ENCODE data around the gene CRKL.
"Not testable (repeated sequence)": the region's sequence is repeated elsewhere in the genome, so short reads cannot be mapped to it uniquely, and the experiment has no call there.

CRKL gene

GRCh38 chr22:20887375-20887774 is 29.8 kb upstream of the CRKL start:
- peaks cover 0 to 12% (median 10%) of the 10 kb centered on the region in 4 experiments for H3K4me1 ChIP-seq (ENCODE audit: control extremely low read depth in 1 of 4, control insufficient read depth in 4 of 4, insufficient read depth in 4 of 4, low read length in 3 of 4)
- no peak overlapping the region for H3K27ac ChIP-seq (ENCODE audit: insufficient read depth in 1 of 2, low read depth in 1 of 2, low read length in 2 of 2, poor library complexity in 1 of 2, severe bottlenecking in 2 of 2)
- H3K36me3 ChIP-seq (ENCODE audit: control insufficient read depth in 4 of 4, insufficient read depth in 4 of 4, low read length in 3 of 4) = peaks cover 15 to 54% (median 42%) of the 10 kb centered on the region in 4 experiments
- no peaks in the 10 kb centered on the region for H3K9me3 ChIP-seq (ENCODE audit: control extremely low read depth in 1 of 5, control insufficient read depth in 4 of 5, insufficient read depth in 2 of 5, low read depth in 1 of 5, low read length in 4 of 5)
- ChIA-PET CTCF (interaction anchor here (1.0 kb wide), 1 partner anchor 13 kb away, joined by 4 read pairs; no protein-coding TSS in a partner anchor), POLR2A (no interaction called here)
- no peak overlapping the region for H3K4me3 ChIP-seq (ENCODE audit: control insufficient read depth in 1 of 7, extremely low read depth in 1 of 7, insufficient read depth in 4 of 7, low read depth in 2 of 7, low read length in 6 of 7)
- WGBS (ENCODE audit: insufficient coverage) = 90% methylated on average over 2 of the region's 5 CpGs
- no peak for DNase-seq
- no peaks in the 10 kb centered on the region for H3K27me3 ChIP-seq (replicated peaks in 2 of 5; ENCODE audit: control insufficient read depth in 4 of 5, insufficient read depth in 5 of 5, low read length in 4 of 5)

GRCh38 chr22:20889025-20889704 is 28.0 kb upstream of the CRKL start:
- WGBS (ENCODE audit: insufficient coverage) = 100% methylated on average over 4 of the region's 6 CpGs
- CTCF ChIA-PET = interaction anchor here (1.0 kb wide), 2 partner anchors 21 to 70 kb away, joined by 3 to 4 read pairs; no protein-coding TSS in a partner anchor

GRCh38 chr22:20889904-20890540 is 27.2 kb upstream of the CRKL start:
- WGBS (ENCODE audit: insufficient coverage) = 95% methylated on average over 6 of the region's 13 CpGs
- Histone ChIP-seq H3K9me3 (ENCODE audit: control extremely low read depth in 1 of 5, control insufficient read depth in 4 of 5, insufficient read depth in 2 of 5, low read depth in 1 of 5, low read length in 4 of 5) (no peaks in the 10 kb centered on the region), H3K27me3 (replicated peaks in 2 of 5; ENCODE audit: control insufficient read depth in 4 of 5, insufficient read depth in 5 of 5, low read length in 4 of 5) (no peaks in the 10 kb centered on the region), H3K27ac (ENCODE audit: insufficient read depth in 1 of 2, low read depth in 1 of 2, low read length in 2 of 2, poor library complexity in 1 of 2, severe bottlenecking in 2 of 2) (no peak overlapping the region), H3K4me1 (ENCODE audit: control extremely low read depth in 1 of 4, control insufficient read depth in 4 of 4, insufficient read depth in 4 of 4, low read length in 3 of 4) (peaks cover 0 to 12% (median 10%) of the 10 kb centered on the region in 4 experiments), H3K4me3 (ENCODE audit: control insufficient read depth in 1 of 7, extremely low read depth in 1 of 7, insufficient read depth in 4 of 7, low read depth in 2 of 7, low read length in 6 of 7) (no peak overlapping the region), H3K36me3 (ENCODE audit: control insufficient read depth in 4 of 4, insufficient read depth in 4 of 4, low read length in 3 of 4) (peaks cover 9 to 36% (median 25%) of the 10 kb centered on the region in 4 experiments)
- CTCF ChIA-PET = interaction anchor here (1.0 kb wide), 1 partner anchor 69 kb away, joined by 3 read pairs; no protein-coding TSS in a partner anchor
- POLR2A ChIA-PET = no interaction called here
- DNase-seq = no peak

More at GRCh38 chr22:20889025-20889704, 28.0 kb upstream of the CRKL start:
- no peak for DNase-seq
- POLR2A ChIA-PET = no interaction called here
- no peaks in the 10 kb centered on the region for H3K9me3 ChIP-seq (ENCODE audit: control extremely low read depth in 1 of 5, control insufficient read depth in 4 of 5, insufficient read depth in 2 of 5, low read depth in 1 of 5, low read length in 4 of 5)
- H3K36me3 ChIP-seq (ENCODE audit: control insufficient read depth in 4 of 4, insufficient read depth in 4 of 4, low read length in 3 of 4) = peaks cover 9 to 41% (median 30%) of the 10 kb centered on the region in 4 experiments
- no peak overlapping the region for H3K4me3 ChIP-seq (ENCODE audit: control insufficient read depth in 1 of 7, extremely low read depth in 1 of 7, insufficient read depth in 4 of 7, low read depth in 2 of 7, low read length in 6 of 7)
- H3K4me1 ChIP-seq (ENCODE audit: control extremely low read depth in 1 of 4, control insufficient read depth in 4 of 4, insufficient read depth in 4 of 4, low read length in 3 of 4) = peaks cover 0 to 12% (median 10%) of the 10 kb centered on the region in 4 experiments
- no peaks in the 10 kb centered on the region for H3K27me3 ChIP-seq (replicated peaks in 2 of 5; ENCODE audit: control insufficient read depth in 4 of 5, insufficient read depth in 5 of 5, low read length in 4 of 5)
- no peak overlapping the region for H3K27ac ChIP-seq (ENCODE audit: insufficient read depth in 1 of 2, low read depth in 1 of 2, low read length in 2 of 2, poor library complexity in 1 of 2, severe bottlenecking in 2 of 2)

- 97% methylated on average over 3 of the region's 6 CpGs for WGBS (ENCODE audit: insufficient coverage)
- Histone ChIP-seq H3K4me1 (ENCODE audit: control extremely low read depth in 1 of 4, control insufficient read depth in 4 of 4, insufficient read depth in 4 of 4, low read length in 3 of 4) (peaks cover 0 to 3% (median 1%) of the 10 kb centered on the region in 4 experiments), H3K27ac (ENCODE audit: insufficient read depth in 1 of 2, low read depth in 1 of 2, low read length in 2 of 2, poor library complexity in 1 of 2, severe bottlenecking in 2 of 2) (no peak overlapping the region), H3K9me3 (ENCODE audit: control extremely low read depth in 1 of 5, control insufficient read depth in 4 of 5, insufficient read depth in 2 of 5, low read depth in 1 of 5, low read length in 4 of 5) (no peaks in the 10 kb centered on the region), H3K27me3 (replicated peaks in 2 of 5; ENCODE audit: control insufficient read depth in 4 of 5, insufficient read depth in 5 of 5, low read length in 4 of 5) (no peaks in the 10 kb centered on the region), H3K36me3 (ENCODE audit: control insufficient read depth in 4 of 4, insufficient read depth in 4 of 4, low read length in 3 of 4) (peaks cover 9 to 30% (median 23%) of the 10 kb centered on the region in 4 experiments), H3K4me3 (ENCODE audit: control insufficient read depth in 1 of 7, extremely low read depth in 1 of 7, insufficient read depth in 4 of 7, low read depth in 2 of 7, low read length in 6 of 7) (no peak overlapping the region)
- DNase-seq = no peak
- ChIA-PET POLR2A (no interaction called here), CTCF (interaction anchor here (0.9 to 1.4 kb wide), 3 partner anchors 13 to 72 kb away, joined by 3 to 5 read pairs (median 4); partner anchors contain the start of gene CRKL)
These were observed 26.2 kb upstream of the CRKL start for GRCh38 chr22:20890975-20891374.

- CTCF ChIA-PET = interaction anchor here (0.7 to 2.8 kb wide), 3 partner anchors 10 to 142 kb away, joined by 4 to 10 read pairs (median 4); no protein-coding TSS in a partner anchor
- H3K4me1 ChIP-seq (ENCODE audit: control extremely low read depth in 1 of 4, control insufficient read depth in 4 of 4, insufficient read depth in 4 of 4, low read length in 3 of 4); H3K27me3 ChIP-seq (replicated peaks in 2 of 5; ENCODE audit: control insufficient read depth in 4 of 5, insufficient read depth in 5 of 5, low read length in 4 of 5); DNase-seq; H3K9me3 ChIP-seq (ENCODE audit: control extremely low read depth in 1 of 5, control insufficient read depth in 4 of 5, insufficient read depth in 2 of 5, low read depth in 1 of 5, low read length in 4 of 5); H3K4me3 ChIP-seq (ENCODE audit: control insufficient read depth in 1 of 7, extremely low read depth in 1 of 7, insufficient read depth in 4 of 7, low read depth in 2 of 7, low read length in 6 of 7); H3K36me3 ChIP-seq (ENCODE audit: control insufficient read depth in 4 of 4, insufficient read depth in 4 of 4, low read length in 3 of 4); H3K27ac ChIP-seq (ENCODE audit: insufficient read depth in 1 of 2, low read depth in 1 of 2, low read length in 2 of 2, poor library complexity in 1 of 2, severe bottlenecking in 2 of 2); POLR2A ChIA-PET: not testable (repeated sequence)
- WGBS (ENCODE audit: insufficient coverage) = 100% methylated on average over 2 of the region's 7 CpGs
These were observed 19.5 kb upstream of the CRKL start for GRCh38 chr22:20897737-20898136.

GRCh38 chr22:20899827-20900423 is 17.3 kb upstream of the CRKL start:
- ChIA-PET CTCF (interaction anchor here (2.8 kb wide), 1 partner anchor 14 kb away, joined by 10 read pairs; no protein-coding TSS in a partner anchor), POLR2A (no interaction called here)
- WGBS (ENCODE audit: insufficient coverage) = 55% methylated on average over 4 of the region's 7 CpGs

More at GRCh38 chr22:20899827-20900423, 17.3 kb upstream of the CRKL start:
- Histone ChIP-seq H3K27ac (ENCODE audit: insufficient read depth in 1 of 2, low read depth in 1 of 2, low read length in 2 of 2, poor library complexity in 1 of 2, severe bottlenecking in 2 of 2) (no peak overlapping the region), H3K36me3 (ENCODE audit: control insufficient read depth in 4 of 4, insufficient read depth in 4 of 4, low read length in 3 of 4) (no peaks in the 10 kb centered on the region), H3K4me3 (ENCODE audit: control insufficient read depth in 1 of 7, extremely low read depth in 1 of 7, insufficient read depth in 4 of 7, low read depth in 2 of 7, low read length in 6 of 7) (no peak overlapping the region), H3K27me3 (replicated peaks in 2 of 5; ENCODE audit: control insufficient read depth in 4 of 5, insufficient read depth in 5 of 5, low read length in 4 of 5) (no peaks in the 10 kb centered on the region), H3K4me1 (ENCODE audit: control extremely low read depth in 1 of 4, control insufficient read depth in 4 of 4, insufficient read depth in 4 of 4, low read length in 3 of 4) (peaks cover 0 to 8% (median 0%) of the 10 kb centered on the region in 4 experiments), H3K9me3 (ENCODE audit: control extremely low read depth in 1 of 5, control insufficient read depth in 4 of 5, insufficient read depth in 2 of 5, low read depth in 1 of 5, low read length in 4 of 5) (no peaks in the 10 kb centered on the region)
- no peak for DNase-seq

Data from common myeloid progenitor, CD34-positive (primary cell).